BJ (cell line): ENCODE data around the gene SDCBP2. TPM values are rescaled to one million over a fixed set of nuclear protein-coding genes. Genes with fewer than 3 reads are reported as not detected.

ENCODE experiments used
- CTCF ChIA-PET: fragments of 350-600 bp; formaldehyde crosslinking; extraction: SDS; loops from one replicate; lab custom pipeline; 2021; ENCODE audit warnings: antibody characterized with exemption, inconsistent platforms; lab: Yijun Ruan, JAX
- POLR2A ChIA-PET: fragments of 300-600 bp; sonication (Branson Sonifier 250); formaldehyde crosslinking; extraction: SDS; loops from one replicate; lab custom pipeline; 2021; ENCODE audit warnings: antibody characterized with exemption; lab: Charles Lee
- DNase-seq: peaks from one replicate; pipeline ENCODE4 v3.0.0-alpha.2; 2011; ENCODE audit warnings: low read depth
- H3K27me3 ChIP-seq: 2 replicates; pipeline ENCODE4 v1.6.0; 2011; ENCODE audit warnings: low read length; ENCODE audit not compliant: control insufficient read depth, insufficient read depth
- H3K36me3 ChIP-seq: 2 replicates; pipeline ENCODE4 v1.5.1; 2011; ENCODE audit warnings: low read length; ENCODE audit not compliant: control insufficient read depth, insufficient read depth
- H3K4me3 ChIP-seq: 2 replicates; pipeline ENCODE4 v1.5.1; 2011; ENCODE audit warnings: low read depth, mild to moderate bottlenecking, control low read depth, low read length
- CTCF ChIP-seq: IDR thresholded peaks from 2 replicates; pipeline ENCODE4 v1.5.1; 2011; ENCODE audit warnings: low read depth, mild to moderate bottlenecking, control low read depth, inconsistent platforms, low read length, moderate library complexity; ENCODE audit not compliant: insufficient read depth
- polyA minus RNA-seq: library from RNA; depleted of rRNA, polyadenylated mRNA; stranded (reverse); fragments of >200 nt; gene quantifications from 2 replicates; pipeline ENCODE4 v1.2.3, GENCODE V29; 2011; rRNA and poly(A)+ RNA removed
- polyA plus RNA-seq: library from polyadenylated mRNA; depleted of rRNA; stranded (reverse); fragments of >200 nt; gene quantifications from 2 replicates; pipeline ENCODE4 v1.2.3, GENCODE V29; 2011; rRNA removed

The SDCBP2 gene
- polyA plus RNA-seq, result 4.3 and 6.2 TPM in 2 replicates
- 0.72 and 2.1 TPM in 2 replicates for polyA minus RNA-seq

DNA sequence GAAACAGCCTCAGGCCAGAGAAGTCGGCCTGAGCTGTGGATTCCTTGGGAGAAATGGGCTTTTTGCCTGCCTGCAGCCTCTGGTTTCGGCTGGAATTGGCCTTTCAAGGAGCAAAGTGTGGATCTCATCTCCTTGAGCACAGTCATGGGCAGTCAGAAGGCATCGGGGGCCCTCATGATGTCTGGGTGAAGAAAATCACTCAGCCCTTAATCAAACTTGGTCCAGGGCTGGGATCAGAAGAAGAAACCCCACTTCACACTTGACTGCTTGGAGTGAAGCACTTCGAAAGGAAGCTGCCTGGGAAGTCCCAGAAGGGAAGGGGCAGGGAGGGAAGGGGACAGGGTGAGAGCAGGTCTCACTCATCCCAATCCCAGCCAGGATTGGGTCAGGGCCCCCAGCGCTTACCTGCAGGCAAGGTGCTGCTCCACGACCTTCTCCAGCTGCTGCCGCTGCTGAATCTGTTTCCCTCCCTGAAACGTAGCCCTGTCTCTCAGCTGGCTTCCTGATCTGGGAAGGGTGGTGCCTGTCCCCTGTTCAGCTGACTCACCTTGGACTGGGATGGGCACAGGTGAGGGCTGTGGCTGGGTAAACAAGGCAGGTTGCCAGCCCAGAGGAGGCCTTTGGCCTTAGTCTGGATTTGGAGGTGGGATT lies at the start of gene SDCBP2:
SDCBP2 (minus strand) TSS at position 460 of the 651 bp plus-strand sequence. CDS start 8,723 bp downstream, outside the sequence.
- Histone ChIP-seq H3K36me3 (peaks cover 3% of the 10 kb centered on the region; the same call in 1 of the 2 replicates), H3K27me3 (no peaks in the 10 kb centered on the region), H3K4me3 (no peak within 1 kb of the TSS)
- no peak for TF ChIP-seq CTCF
- POLR2A ChIA-PET, result no interaction called here
- no peak for DNase-seq
- CTCF ChIA-PET, result interaction anchor here (1.6 kb wide), 1 partner anchor 109 kb away, joined by 5 read pairs; no protein-coding TSS in a partner anchor

DNA sequence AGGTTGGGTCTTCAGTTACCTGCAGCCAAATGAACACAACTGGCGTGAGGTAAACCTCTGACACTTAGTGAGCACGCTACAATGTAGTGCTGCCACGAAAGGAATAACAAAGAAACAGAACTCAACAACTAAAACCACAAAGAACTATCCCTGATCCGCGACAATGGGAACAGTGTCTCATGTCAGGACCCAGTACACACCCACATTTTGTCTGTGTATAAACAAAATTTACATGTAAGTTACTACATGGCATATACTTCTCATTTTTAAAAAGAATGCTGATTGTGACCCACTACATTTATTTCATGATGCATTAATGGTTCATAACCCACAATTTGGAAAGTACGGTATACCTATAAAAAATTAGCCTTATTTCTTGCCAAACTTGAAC lies 49.8 kb upstream of the SDCBP2 start:
- no peak for DNase-seq
- no peaks in the 10 kb centered on the region for H3K27me3 ChIP-seq
- CTCF ChIA-PET, result interaction anchor here (1.0 kb wide), 1 partner anchor 14 kb away, joined by 3 read pairs; the partner anchor contains the start of gene FKBP1A
- peaks cover 1% of the 10 kb centered on the region for H3K36me3 ChIP-seq
- H3K4me3 ChIP-seq, result no peak overlapping the region
- POLR2A ChIA-PET, result no interaction called here
- TF ChIP-seq CTCF, result no peak

DNA sequence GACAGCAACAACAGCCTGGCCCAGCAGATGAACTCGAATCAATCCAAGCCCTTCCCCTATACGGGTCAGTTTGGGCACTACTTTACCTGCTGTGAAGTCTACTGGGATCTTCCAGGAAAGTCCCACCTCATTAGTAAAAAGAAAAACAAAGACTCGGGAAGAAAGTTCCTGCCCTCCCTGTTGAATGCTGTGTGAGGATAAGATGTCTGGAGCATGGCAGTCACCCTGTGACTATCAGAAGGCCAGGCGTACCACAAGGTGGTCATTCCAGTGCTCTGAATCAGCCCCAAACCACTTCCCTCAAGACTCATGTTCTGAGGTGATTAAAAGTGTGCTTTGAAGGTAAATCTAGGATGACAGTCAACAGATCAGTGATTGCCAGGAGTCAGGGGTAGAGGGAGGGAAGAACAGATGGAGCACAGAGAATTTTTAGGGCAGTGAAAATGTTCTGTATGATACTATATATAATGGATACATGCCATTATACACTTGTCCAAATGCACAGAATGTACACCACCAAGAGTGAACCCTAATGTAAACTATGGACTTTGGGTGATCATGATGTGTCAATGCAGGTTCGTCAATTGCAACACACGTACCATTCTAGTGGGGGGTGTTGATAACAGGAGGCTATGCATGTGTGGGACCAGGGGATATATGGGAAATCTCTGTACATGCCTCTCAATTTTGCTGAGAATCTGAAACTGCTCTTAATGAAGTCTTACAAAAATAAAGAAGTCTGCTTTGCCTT lies 49.2 kb upstream of the SDCBP2 start:
- DNase-seq, result no peak
- no peak for TF ChIP-seq CTCF
- CTCF ChIA-PET, result interaction anchor here (0.9 to 1.2 kb wide), 2 partner anchors 28 to 55 kb away, joined by 3 read pairs; no protein-coding TSS in a partner anchor
- H3K36me3 ChIP-seq, result peaks cover 3% of the 10 kb centered on the region
- no peak overlapping the region for H3K4me3 ChIP-seq
- POLR2A ChIA-PET, result no interaction called here
- no peaks in the 10 kb centered on the region for H3K27me3 ChIP-seq

GRCh38 chr20:1377341-1377871 lies 48.5 kb upstream of the SDCBP2 start:
- H3K27me3 ChIP-seq, result no peaks in the 10 kb centered on the region
- H3K36me3 ChIP-seq, result peaks cover 3% of the 10 kb centered on the region
- TF ChIP-seq CTCF, result no peak
- no peak overlapping the region for H3K4me3 ChIP-seq
- ChIA-PET CTCF (interaction anchor here (0.9 to 1.2 kb wide), 3 partner anchors 11 to 54 kb away, joined by 3 read pairs; no protein-coding TSS in a partner anchor), POLR2A (no interaction called here)
- DNase-seq, result no peak
